Suprapubic skin (tissue), 4 donors: ENCODE measurements around the gene KIRREL1. TPM values are rescaled to one million over a fixed set of nuclear protein-coding genes. Genes with fewer than 3 reads are reported as not detected.

Experiments used
- DNase-seq, 2 donors: peaks; one replicate each; pipeline ENCODE4 v3.0.0-alpha.2; 2019; ENCODE audit warnings: low spot score in 2 of 2
- H3K27ac ChIP-seq: fragments of 200-600 bp; sonication (generic); one replicate; pipeline ENCODE4 v1.5.1; 2019
- H3K27me3 ChIP-seq: fragments of 200-600 bp; sonication (generic); one replicate; pipeline ENCODE4 v1.5.1; 2019
- H3K36me3 ChIP-seq: fragments of 200-600 bp; sonication (generic); one replicate; pipeline ENCODE4 v1.5.1; 2019
- H3K4me1 ChIP-seq: fragments of 200-600 bp; sonication (generic); one replicate; pipeline ENCODE4 v1.5.1; 2019
- H3K4me3 ChIP-seq: fragments of 200-600 bp; sonication (generic); one replicate; pipeline ENCODE4 v1.5.1; 2019; ENCODE audit warnings: mild to moderate bottlenecking
- H3K9me3 ChIP-seq: fragments of 200-600 bp; sonication (generic); one replicate; pipeline ENCODE4 v1.5.1; 2019
- EP300 ChIP-seq: sonication (generic); formaldehyde crosslinking; IDR thresholded peaks from one replicate; pipeline ENCODE4 v1.6.1; 2017; ENCODE audit warnings: antibody characterized with exemption
- POLR2A ChIP-seq, 2 donors: fragments of 450-650 bp; IDR thresholded peaks; one replicate each; pipeline ENCODE4 v1.6.1; 2017; ENCODE audit warnings: antibody characterized with exemption in 2 of 2, mild to moderate bottlenecking in 2 of 2, moderate library complexity in 2 of 2
- POLR2AphosphoS5 ChIP-seq, 3 donors: sonication (generic); formaldehyde crosslinking; IDR thresholded peaks; one replicate each; pipeline ENCODE4 v1.6.1; 2017; ENCODE audit warnings: antibody characterized with exemption in 3 of 3
- whole genome bisulfite sequencing: methylation state at CpG from one replicate; pipeline ENCODE4 v1.1.5; 2018; 5-methylcytosine and 5-hydroxymethylcytosine counted together
- total RNA-seq, 4 donors: library from RNA; depleted of rRNA; stranded (reverse); fragments of >200 nt; gene quantifications; one replicate each; pipeline ENCODE4 v1.1.0, GENCODE V29; 2016
- TF ChIP-seq, protein P1 (sequence below), 2 donors: fragments of 200-600 bp in 1 of 2; fragments of 450-650 bp in 1 of 2; sonication (generic) in 1 of 2; IDR thresholded peaks; one replicate each; pipeline ENCODE4 v1.5.1; 2016 to 2019; ENCODE audit warnings: antibody characterized with exemption in 2 of 2, mild to moderate bottlenecking in 1 of 2, moderate library complexity in 1 of 2

The KIRREL1 gene
- total RNA-seq, 4 donors from 2014 or later = 12.5 to 18.9 (median 15.5) TPM

DNA sequence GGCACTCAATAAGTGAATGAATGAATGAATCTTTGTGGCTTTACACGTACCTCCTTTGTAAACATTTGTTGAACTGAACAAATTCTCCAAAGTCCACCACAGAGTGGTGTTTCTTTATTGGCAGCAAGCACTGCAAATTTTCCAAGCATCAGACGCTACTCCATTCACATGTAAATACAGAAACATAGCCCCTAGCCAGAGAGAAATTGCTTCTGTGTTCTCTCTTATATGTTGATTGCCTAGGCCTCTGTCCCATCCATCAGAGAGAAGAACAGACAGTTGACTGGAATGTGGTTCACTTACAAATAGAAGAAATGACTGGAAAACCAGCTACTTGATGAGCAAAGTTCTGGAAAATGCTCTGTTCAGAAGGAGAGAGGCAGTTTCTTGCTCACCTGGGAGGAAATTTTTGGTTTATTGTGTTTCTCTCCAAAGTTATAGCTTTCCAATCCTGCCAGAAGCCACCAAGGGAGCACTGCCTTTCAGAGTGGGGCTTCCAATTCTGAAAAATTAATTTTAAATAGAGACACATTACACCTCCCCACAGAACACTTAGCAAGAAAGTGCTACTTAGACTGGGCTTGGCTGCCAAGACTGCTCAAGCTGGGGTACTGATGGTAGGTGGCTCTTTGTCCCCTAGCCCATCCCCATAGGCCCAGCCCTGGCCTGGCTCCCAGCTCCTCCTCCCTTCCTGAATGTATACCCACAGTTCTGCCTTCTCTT, 18.1 kb upstream of the KIRREL1 start:
- Histone ChIP-seq H3K27ac (no peak overlapping the region), H3K36me3 (no peaks in the 10 kb centered on the region), H3K27me3 (peaks cover 8% of the 10 kb centered on the region), H3K9me3 (no peaks in the 10 kb centered on the region), H3K4me3 (no peak overlapping the region), H3K4me1 (peaks cover 6% of the 10 kb centered on the region)
- TF ChIP-seq, protein P1, sequence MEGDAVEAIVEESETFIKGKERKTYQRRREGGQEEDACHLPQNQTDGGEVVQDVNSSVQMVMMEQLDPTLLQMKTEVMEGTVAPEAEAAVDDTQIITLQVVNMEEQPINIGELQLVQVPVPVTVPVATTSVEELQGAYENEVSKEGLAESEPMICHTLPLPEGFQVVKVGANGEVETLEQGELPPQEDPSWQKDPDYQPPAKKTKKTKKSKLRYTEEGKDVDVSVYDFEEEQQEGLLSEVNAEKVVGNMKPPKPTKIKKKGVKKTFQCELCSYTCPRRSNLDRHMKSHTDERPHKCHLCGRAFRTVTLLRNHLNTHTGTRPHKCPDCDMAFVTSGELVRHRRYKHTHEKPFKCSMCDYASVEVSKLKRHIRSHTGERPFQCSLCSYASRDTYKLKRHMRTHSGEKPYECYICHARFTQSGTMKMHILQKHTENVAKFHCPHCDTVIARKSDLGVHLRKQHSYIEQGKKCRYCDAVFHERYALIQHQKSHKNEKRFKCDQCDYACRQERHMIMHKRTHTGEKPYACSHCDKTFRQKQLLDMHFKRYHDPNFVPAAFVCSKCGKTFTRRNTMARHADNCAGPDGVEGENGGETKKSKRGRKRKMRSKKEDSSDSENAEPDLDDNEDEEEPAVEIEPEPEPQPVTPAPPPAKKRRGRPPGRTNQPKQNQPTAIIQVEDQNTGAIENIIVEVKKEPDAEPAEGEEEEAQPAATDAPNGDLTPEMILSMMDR (IDR thresholded peaks at IDR 0.05) = no peak
- no peak for TF ChIP-seq EP300
- no peak for TF ChIP-seq POLR2A (IDR thresholded peaks at IDR 0.05)
- TF ChIP-seq POLR2AphosphoS5 (IDR thresholded peaks at IDR 0.05) = no peak
- no peak for DNase-seq
- 43% methylated on average over 2 of the region's 2 CpGs for WGBS

DNA sequence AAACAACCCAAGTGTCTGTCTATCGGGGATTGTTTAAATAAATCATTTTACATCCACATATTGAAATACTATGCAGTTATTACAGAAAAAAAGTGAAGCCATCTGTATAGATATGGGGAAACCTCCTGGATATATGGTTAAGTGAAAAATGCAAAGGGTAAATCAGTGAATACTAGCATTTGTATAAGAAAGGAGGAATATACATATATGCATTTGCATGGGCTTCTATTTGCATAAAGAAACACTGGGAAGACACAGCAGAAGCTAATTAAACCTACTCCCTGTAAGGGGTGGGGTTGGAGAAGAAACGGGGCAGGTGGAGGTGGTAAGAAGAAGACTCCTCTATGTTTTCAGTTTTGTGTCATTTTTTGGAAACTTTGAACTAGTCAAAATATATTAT, 16.6 kb upstream of the KIRREL1 start:
- H3K36me3 ChIP-seq = no peaks in the 10 kb centered on the region
- H3K27ac ChIP-seq = no peak overlapping the region
- TF ChIP-seq, protein P1 (IDR thresholded peaks at IDR 0.05) = no peak
- TF ChIP-seq POLR2A (IDR thresholded peaks at IDR 0.05) (no peak), EP300 (no peak), POLR2AphosphoS5 (IDR thresholded peaks at IDR 0.05) (no peak)
- peaks cover 8% of the 10 kb centered on the region for H3K27me3 ChIP-seq
- H3K4me3 ChIP-seq = no peak overlapping the region
- 86% methylated on average over 2 of the region's 2 CpGs for WGBS
- no peak for DNase-seq
- H3K4me1 ChIP-seq = peaks cover 6% of the 10 kb centered on the region
- H3K9me3 ChIP-seq = no peaks in the 10 kb centered on the region

DNA sequence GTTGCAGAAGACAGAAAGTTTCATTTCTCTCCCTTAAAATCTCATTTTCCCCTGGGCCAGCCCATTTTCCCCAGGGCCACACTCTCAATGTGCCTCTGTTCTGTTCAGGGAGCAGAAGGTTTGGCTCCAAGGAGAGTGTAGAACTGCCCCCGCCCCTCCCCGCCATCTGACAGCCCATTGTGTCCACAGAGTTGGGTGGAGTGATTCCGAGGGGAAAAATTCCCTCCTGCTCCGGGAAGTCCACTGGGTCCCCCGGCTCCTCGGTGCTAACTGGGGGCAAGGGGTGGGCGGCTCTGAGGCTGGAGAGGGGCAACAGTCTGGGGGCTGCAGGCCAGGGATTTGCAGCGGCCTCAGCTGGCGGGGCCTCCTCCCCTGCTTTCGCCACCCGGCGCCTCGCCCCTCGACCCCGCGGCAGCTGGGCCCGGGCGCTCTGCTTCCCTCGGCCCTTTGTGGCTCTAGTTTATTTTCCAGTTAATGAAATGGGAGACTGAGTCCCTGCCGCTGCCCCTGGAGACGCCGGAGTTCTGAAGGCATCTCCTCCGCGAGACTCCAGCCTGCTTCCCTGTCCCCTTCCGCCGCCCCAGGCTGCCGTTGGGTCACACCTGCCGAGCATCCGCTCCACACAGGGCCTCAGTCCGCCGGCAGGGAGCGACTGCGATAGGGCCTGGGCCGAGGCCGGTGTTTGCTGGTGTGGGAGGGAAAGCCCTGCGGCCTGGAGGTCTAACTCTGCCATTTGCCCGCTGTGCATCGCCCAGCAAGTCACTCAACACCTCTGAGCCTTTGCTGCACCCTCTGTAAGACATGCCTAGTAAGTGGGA, 14.7 kb upstream of the KIRREL1 start:
- H3K4me1 ChIP-seq = peaks cover 6% of the 10 kb centered on the region
- H3K9me3 ChIP-seq = no peaks in the 10 kb centered on the region
- no peak overlapping the region for H3K27ac ChIP-seq
- H3K4me3 ChIP-seq = peak overlapping the region; percentile 32
- no peaks in the 10 kb centered on the region for H3K36me3 ChIP-seq
- DNase-seq = peak in 1 of 2 donors; percentile 63
- 20% methylated on average over 32 of the region's 38 CpGs for WGBS
- peaks cover 8% of the 10 kb centered on the region for H3K27me3 ChIP-seq
- TF ChIP-seq POLR2A (IDR thresholded peaks at IDR 0.05) (no peak), EP300 (no peak), POLR2AphosphoS5 (IDR thresholded peaks at IDR 0.05) (no peak)
- TF ChIP-seq, protein P1 (IDR thresholded peaks at IDR 0.05) = no peak

DNA sequence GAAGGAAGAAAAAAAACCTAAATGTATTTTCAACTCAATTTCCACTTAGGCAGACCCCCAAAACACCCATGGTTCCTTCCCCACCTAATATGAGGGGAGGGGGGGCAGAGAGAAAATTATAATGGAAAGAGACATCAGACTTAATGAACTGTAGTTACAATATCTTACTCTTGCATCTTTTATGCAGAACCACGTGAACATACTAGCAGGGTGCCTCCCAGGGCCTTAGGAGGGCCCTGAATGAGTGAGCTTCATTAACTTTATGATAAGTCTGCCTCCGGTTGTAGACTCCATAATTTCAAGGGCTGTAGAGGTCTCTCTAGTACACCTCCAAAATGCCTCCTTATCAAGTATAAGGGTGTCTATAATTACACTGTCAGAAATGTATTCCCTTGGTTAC, 11.3 kb upstream of the KIRREL1 start:
- Histone ChIP-seq H3K36me3 (no peaks in the 10 kb centered on the region), H3K4me3 (no peak overlapping the region), H3K9me3 (no peaks in the 10 kb centered on the region), H3K4me1 (peaks cover 6% of the 10 kb centered on the region), H3K27ac (no peak overlapping the region), H3K27me3 (peaks cover 8% of the 10 kb centered on the region)
- TF ChIP-seq POLR2A (IDR thresholded peaks at IDR 0.05) (no peak), POLR2AphosphoS5 (IDR thresholded peaks at IDR 0.05) (no peak), EP300 (no peak)
- TF ChIP-seq, protein P1 (IDR thresholded peaks at IDR 0.05) = no peak
- WGBS = 86% methylated on average over 2 of the region's 2 CpGs
- DNase-seq = no peak

DNA sequence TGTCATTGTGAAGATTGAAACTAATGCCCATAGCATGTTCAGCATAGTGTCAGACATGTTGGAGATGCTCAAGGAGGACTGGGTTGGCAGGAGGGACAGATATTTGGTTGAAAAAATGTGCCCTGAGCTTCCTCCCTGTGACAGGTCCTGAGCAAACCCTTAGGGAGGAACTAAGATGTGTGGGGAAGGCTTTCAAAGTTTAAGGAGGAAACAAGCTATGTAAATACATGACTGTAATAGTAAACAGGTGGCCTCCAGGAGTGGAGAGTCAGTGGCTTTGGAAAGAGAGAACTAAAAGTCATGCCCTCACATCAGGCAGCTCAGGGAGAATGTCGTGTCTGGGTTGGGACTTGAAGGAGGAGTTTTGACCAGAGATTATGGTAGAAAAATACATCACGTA, 9.7 kb upstream of the KIRREL1 start:
- no peak for DNase-seq
- WGBS = 66% methylated on average over 2 of the region's 2 CpGs
- TF ChIP-seq EP300 (no peak), POLR2A (IDR thresholded peaks at IDR 0.05) (no peak), POLR2AphosphoS5 (IDR thresholded peaks at IDR 0.05) (no peak)
- TF ChIP-seq, protein P1 (IDR thresholded peaks at IDR 0.05) = no peak
- H3K27me3 ChIP-seq = peaks cover 5% of the 10 kb centered on the region
- no peak overlapping the region for H3K4me3 ChIP-seq
- no peak overlapping the region for H3K27ac ChIP-seq
- H3K36me3 ChIP-seq = no peaks in the 10 kb centered on the region
- H3K9me3 ChIP-seq = no peaks in the 10 kb centered on the region
- H3K4me1 ChIP-seq = peaks cover 4% of the 10 kb centered on the region
